ENCODE results near the gene C1orf198. TPM values are rescaled to one million over a fixed set of nuclear protein-coding genes. Genes with fewer than 3 reads are reported as not detected.

Gene C1orf198
- total and polyA plus RNA-seq, 2 of the 4 experiments (the other 2 are of a cell fraction) = 67.4 to 76.2 TPM

GRCh38 chr1:230877146-230877923 lies 9.0 kb upstream of the C1orf198 start:
- Histone ChIP-seq H3K9ac (ENCODE audit: low read depth, low read length) (no peak overlapping the region), H2AK9ac (replicated peaks; ENCODE audit: low read depth, low read length, poor library complexity) (peak overlapping the region; percentile 66), H3K27me3 (ENCODE audit: control insufficient read depth, insufficient read depth, low read length) (no peaks in the 10 kb centered on the region), H4K20me1 (ENCODE audit: insufficient read depth, low read length) (no peaks in the 10 kb centered on the region), H3K79me1 (ENCODE audit: low read depth in 1 of 2, low read length in 2 of 2) (no peaks in the 10 kb centered on the region), H3K14ac (replicated peaks; ENCODE audit: low read depth, low read length) (peak overlapping the region; percentile 63), H3K4ac (ENCODE audit: low read depth, low read length) (peak overlapping the region; percentile 94), H2BK20ac (ENCODE audit: low read depth, low read length) (peak overlapping the region; percentile 92), H2BK15ac (ENCODE audit: low read depth, low read length) (peak overlapping the region; percentile 77), H3K4me1 (ENCODE audit: control insufficient read depth, insufficient read depth, low read length) (peaks cover 28% of the 10 kb centered on the region), H4K5ac (ENCODE audit: low read depth, low read length) (peak overlapping the region; percentile 86), H3K4me3 (ENCODE audit: insufficient read depth, low read depth, low read length) (no peak overlapping the region), H3K4me2 (ENCODE audit: low read depth, low read length) (no peak overlapping the region), H2AFZ (replicated peaks; ENCODE audit: low read length, poor library complexity) (peak overlapping the region; percentile 70), H3K36me3 (ENCODE audit: control insufficient read depth, insufficient read depth, low read length) (no peaks in the 10 kb centered on the region), H3K27ac (ENCODE audit: insufficient read depth, low read length) (peak overlapping the region; percentile 60; the same call in 1 of the 2 replicates), H3K18ac (ENCODE audit: low read depth, low read length) (peak overlapping the region; percentile 95), H3K9me1 (ENCODE audit: insufficient read depth, low read length) (peaks cover 15% of the 10 kb centered on the region), H2AK5ac (ENCODE audit: low read depth, low read length) (peak overlapping the region; percentile 97), H4K91ac (ENCODE audit: insufficient read depth, low read depth, low read length) (peak overlapping the region; percentile 90), H3K23ac (ENCODE audit: low read depth, low read length) (0 out of 2 replicates have a peak overlapping the region, but pooled peaks have one; percentile 28), H2BK5ac (ENCODE audit: low read depth, low read length, poor library complexity, severe bottlenecking) (peak overlapping the region; percentile 95), H4K8ac (ENCODE audit: low read depth in 2 of 2, low read length in 2 of 2) (peak overlapping the region; percentile 57 to 80), H3K9me3 (ENCODE audit: control insufficient read depth, insufficient read depth, low read length) (no peaks in the 10 kb centered on the region), H2BK120ac (ENCODE audit: low read depth, low read length) (peak overlapping the region; percentile 96), H3K56ac (ENCODE audit: extremely low read depth, insufficient read depth, low read length) (no peak overlapping the region)
- CTCF ChIA-PET = interaction anchor here (0.9 kb wide), 1 partner anchor 9 kb away, joined by 4 read pairs; no protein-coding TSS in a partner anchor
- DNase-seq = peak; percentile 84
- TF ChIP-seq FOS (IDR thresholded peaks at IDR 0.05; ENCODE audit: low read depth, low read length) = peak; percentile 67; the same call in 1 of the 2 replicates
- no peak for TF ChIP-seq POLR2A (IDR thresholded peaks at IDR 0.05; ENCODE audit: low read depth, low read length)
- no peak for TF ChIP-seq CHD1 (IDR thresholded peaks at IDR 0.05; ENCODE audit: low read depth, low read length)
- TF ChIP-seq ELK1 (IDR thresholded peaks at IDR 0.05; ENCODE audit: borderline replicate concordance, low read depth, low read length) = no peak
- no peak for TF ChIP-seq MXI1 (IDR thresholded peaks at IDR 0.05; ENCODE audit: borderline replicate concordance, low read depth, low read length)
- peak; percentile 39; the same call in 1 of the 2 replicates for TF ChIP-seq BHLHE40 (IDR thresholded peaks at IDR 0.05; ENCODE audit: low read depth, low read length)
- TF ChIP-seq, protein P1, sequence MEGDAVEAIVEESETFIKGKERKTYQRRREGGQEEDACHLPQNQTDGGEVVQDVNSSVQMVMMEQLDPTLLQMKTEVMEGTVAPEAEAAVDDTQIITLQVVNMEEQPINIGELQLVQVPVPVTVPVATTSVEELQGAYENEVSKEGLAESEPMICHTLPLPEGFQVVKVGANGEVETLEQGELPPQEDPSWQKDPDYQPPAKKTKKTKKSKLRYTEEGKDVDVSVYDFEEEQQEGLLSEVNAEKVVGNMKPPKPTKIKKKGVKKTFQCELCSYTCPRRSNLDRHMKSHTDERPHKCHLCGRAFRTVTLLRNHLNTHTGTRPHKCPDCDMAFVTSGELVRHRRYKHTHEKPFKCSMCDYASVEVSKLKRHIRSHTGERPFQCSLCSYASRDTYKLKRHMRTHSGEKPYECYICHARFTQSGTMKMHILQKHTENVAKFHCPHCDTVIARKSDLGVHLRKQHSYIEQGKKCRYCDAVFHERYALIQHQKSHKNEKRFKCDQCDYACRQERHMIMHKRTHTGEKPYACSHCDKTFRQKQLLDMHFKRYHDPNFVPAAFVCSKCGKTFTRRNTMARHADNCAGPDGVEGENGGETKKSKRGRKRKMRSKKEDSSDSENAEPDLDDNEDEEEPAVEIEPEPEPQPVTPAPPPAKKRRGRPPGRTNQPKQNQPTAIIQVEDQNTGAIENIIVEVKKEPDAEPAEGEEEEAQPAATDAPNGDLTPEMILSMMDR (conservative IDR thresholded peaks at IDR 0.05; ENCODE audit: low read depth, low read length) = no peak
- peak; percentile 81 for ATAC-seq (ENCODE audit: low read depth)
- POLR2A ChIA-PET (ENCODE audit: unreplicated experiment) = no interaction called here
- no TSS peak for BruUV-seq (replicated peaks)
- WGBS, 2 experiments (ENCODE audit: extremely low coverage in 2 of 2, insufficient read length in 1 of 2) = 60% methylated on average over 3 of the region's 14 CpGs; no CpG with 5 or more reads in 1 of the 2 experiments
- in situ Hi-C loops (cut with MboI; ENCODE audit: low sequenced_read_pairs) (no loop called here), dilution Hi-C loops (cut with HindIII; ENCODE audit: low sequenced_read_pairs, unreplicated experiment) (no loop called here), intact Hi-C loops (cut with micrococcal nuclease) (no loop called here)

Data from IMR-90 (cell line).